ENCODE data around the gene PIK3AP1. TPM values are rescaled to one million over a fixed set of nuclear protein-coding genes. Genes with fewer than 3 reads are reported as not detected.

The PIK3AP1 gene
- total RNA-seq, 1 experiment from 2014 or later = 1.6 TPM

DNA sequence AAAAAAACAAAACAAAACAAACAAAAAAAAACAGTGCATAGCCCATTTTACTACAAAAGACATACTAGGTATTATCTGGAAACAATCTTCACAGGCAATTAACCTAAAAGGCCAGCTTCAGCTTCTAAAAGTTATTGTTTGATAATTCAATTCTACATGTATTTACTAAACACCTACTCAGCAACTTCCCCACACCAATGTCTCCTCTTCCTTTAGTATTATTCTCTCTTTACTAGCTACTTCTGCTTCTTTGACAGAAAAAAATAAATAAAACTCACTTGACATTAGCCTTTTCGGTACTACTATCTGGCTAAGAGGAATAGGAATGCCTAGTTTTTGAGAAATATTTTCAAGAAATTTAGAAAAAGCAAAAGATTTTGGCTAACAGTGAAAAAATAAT lies 136.3 kb downstream of the PIK3AP1 start:
- H3K4me1 Mint-ChIP-seq (ENCODE audit: low read depth, unreplicated experiment) = peaks cover 10% of the 10 kb centered on the region
- DNase-seq = no peak
- H3K9me3 Mint-ChIP-seq (ENCODE audit: unreplicated experiment) = no peaks in the 10 kb centered on the region
- Histone ChIP-seq H3K36me3 (ENCODE audit: control insufficient read depth, insufficient read depth, low read length) (no peaks in the 10 kb centered on the region), H3K4me3 (ENCODE audit: low read depth, low read length) (no peak overlapping the region), H3K4me1 (peaks cover 43% of the 10 kb centered on the region), H3K27me3 (replicated peaks; ENCODE audit: control insufficient read depth, insufficient read depth, low read length) (no peaks in the 10 kb centered on the region), H3K9me3 (no peaks in the 10 kb centered on the region)
- H3K27ac Mint-ChIP-seq (ENCODE audit: unreplicated experiment) = no peak overlapping the region
- BruUV-seq (replicated peaks) = no TSS peak
- ChIA-PET CTCF (no interaction called here), POLR2A (interaction anchor here (0.6 kb wide), 1 partner anchor 8 kb away, joined by 3 read pairs; no protein-coding TSS in a partner anchor)
- H3K36me3 Mint-ChIP-seq (ENCODE audit: insufficient read depth, unreplicated experiment) = peaks cover 18% of the 10 kb centered on the region
- H3K4me3 Mint-ChIP-seq (ENCODE audit: unreplicated experiment) = peak overlapping the region; percentile 7
- TF ChIP-seq, protein P1, sequence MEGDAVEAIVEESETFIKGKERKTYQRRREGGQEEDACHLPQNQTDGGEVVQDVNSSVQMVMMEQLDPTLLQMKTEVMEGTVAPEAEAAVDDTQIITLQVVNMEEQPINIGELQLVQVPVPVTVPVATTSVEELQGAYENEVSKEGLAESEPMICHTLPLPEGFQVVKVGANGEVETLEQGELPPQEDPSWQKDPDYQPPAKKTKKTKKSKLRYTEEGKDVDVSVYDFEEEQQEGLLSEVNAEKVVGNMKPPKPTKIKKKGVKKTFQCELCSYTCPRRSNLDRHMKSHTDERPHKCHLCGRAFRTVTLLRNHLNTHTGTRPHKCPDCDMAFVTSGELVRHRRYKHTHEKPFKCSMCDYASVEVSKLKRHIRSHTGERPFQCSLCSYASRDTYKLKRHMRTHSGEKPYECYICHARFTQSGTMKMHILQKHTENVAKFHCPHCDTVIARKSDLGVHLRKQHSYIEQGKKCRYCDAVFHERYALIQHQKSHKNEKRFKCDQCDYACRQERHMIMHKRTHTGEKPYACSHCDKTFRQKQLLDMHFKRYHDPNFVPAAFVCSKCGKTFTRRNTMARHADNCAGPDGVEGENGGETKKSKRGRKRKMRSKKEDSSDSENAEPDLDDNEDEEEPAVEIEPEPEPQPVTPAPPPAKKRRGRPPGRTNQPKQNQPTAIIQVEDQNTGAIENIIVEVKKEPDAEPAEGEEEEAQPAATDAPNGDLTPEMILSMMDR (IDR thresholded peaks at IDR 0.05; ENCODE audit: insufficient read depth in 1 of 2, low read depth in 1 of 2, low read length in 1 of 2, severe bottlenecking in 1 of 2, unreplicated experiment in 1 of 2) = no peak
- intact Hi-C loops (cut with micrococcal nuclease; ENCODE audit: unreplicated experiment) = no loop called here
- H3K27me3 Mint-ChIP-seq (ENCODE audit: insufficient read depth, unreplicated experiment) = no peaks in the 10 kb centered on the region

DNA sequence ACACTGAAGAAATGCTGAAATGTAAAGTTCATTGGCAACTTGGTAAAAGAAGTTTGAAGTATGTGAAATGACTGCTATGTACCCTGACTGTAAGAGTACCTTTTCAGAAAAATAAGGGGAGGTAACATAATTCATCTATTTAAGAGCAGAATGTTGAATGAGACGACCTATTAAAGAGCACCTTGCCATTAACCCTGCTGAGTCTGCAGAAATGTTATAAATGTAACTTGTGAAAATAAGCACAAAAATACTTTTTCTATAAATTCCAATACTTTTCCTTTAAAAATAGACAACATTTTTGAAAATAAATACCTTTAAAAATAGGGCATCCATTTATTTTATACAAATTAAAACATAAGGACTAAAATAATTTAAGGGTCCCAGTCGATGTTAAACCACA lies 141.2 kb downstream of the PIK3AP1 start:
- Mint-ChIP-seq H3K27ac (ENCODE audit: unreplicated experiment) (no peak overlapping the region), H3K4me3 (ENCODE audit: unreplicated experiment) (no peak overlapping the region), H3K36me3 (ENCODE audit: insufficient read depth, unreplicated experiment) (peaks cover 25% of the 10 kb centered on the region), H3K4me1 (ENCODE audit: low read depth, unreplicated experiment) (peaks cover 23% of the 10 kb centered on the region), H3K9me3 (ENCODE audit: unreplicated experiment) (no peaks in the 10 kb centered on the region), H3K27me3 (ENCODE audit: insufficient read depth, unreplicated experiment) (no peaks in the 10 kb centered on the region)
- POLR2A ChIA-PET = no interaction called here
- no peaks in the 10 kb centered on the region for H3K27me3 ChIP-seq (replicated peaks; ENCODE audit: control insufficient read depth, insufficient read depth, low read length)
- H3K4me1 ChIP-seq = peaks cover 25% of the 10 kb centered on the region; the same call in 1 of the 2 replicates
- H3K9me3 ChIP-seq = no peaks in the 10 kb centered on the region
- H3K36me3 ChIP-seq (ENCODE audit: control insufficient read depth, insufficient read depth, low read length) = no peaks in the 10 kb centered on the region; the same call in 1 of the 2 replicates
- TF ChIP-seq, protein P1 (IDR thresholded peaks at IDR 0.05; ENCODE audit: insufficient read depth in 1 of 2, low read depth in 1 of 2, low read length in 1 of 2, severe bottlenecking in 1 of 2, unreplicated experiment in 1 of 2) = no peak
- DNase-seq = no peak
- BruUV-seq (replicated peaks) = no TSS peak
- H3K4me3 ChIP-seq (ENCODE audit: low read depth, low read length) = no peak overlapping the region
- intact Hi-C loops (cut with micrococcal nuclease; ENCODE audit: unreplicated experiment) = no loop called here
- CTCF ChIA-PET = no interaction called here

DNA sequence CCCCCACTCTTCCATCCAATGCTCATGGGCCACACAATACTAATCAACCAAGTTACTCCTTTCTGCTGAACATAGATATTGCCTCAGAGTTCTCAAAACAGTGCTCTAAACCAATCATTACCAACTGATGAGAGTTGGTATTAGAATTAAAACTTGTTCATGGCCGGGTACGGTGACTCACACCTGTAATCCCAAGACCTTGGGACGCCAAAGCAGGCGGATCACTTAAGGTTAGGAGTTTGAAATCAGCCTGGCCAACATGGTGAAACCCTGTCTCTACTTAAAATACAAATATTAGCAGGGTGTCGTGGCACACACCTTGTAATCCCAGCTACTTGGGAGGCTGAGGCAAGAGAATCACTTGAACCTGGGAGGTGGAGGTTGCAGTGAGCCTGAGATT lies 141.7 kb downstream of the PIK3AP1 start:
- H3K27me3 Mint-ChIP-seq (ENCODE audit: insufficient read depth, unreplicated experiment) = no peaks in the 10 kb centered on the region
- POLR2A ChIA-PET = no interaction called here
- H3K9me3 Mint-ChIP-seq (ENCODE audit: unreplicated experiment) = no peaks in the 10 kb centered on the region
- intact Hi-C loops (cut with micrococcal nuclease; ENCODE audit: unreplicated experiment) = no loop called here
- CTCF ChIA-PET = no interaction called here
- Histone ChIP-seq H3K9me3 (no peaks in the 10 kb centered on the region), H3K4me3 (ENCODE audit: low read depth, low read length) (no peak overlapping the region), H3K4me1 (peaks cover 20% of the 10 kb centered on the region; the same call in 1 of the 2 replicates), H3K36me3 (ENCODE audit: control insufficient read depth, insufficient read depth, low read length) (no peaks in the 10 kb centered on the region; the same call in 1 of the 2 replicates), H3K27me3 (replicated peaks; ENCODE audit: control insufficient read depth, insufficient read depth, low read length) (no peaks in the 10 kb centered on the region)
- H3K36me3 Mint-ChIP-seq (ENCODE audit: insufficient read depth, unreplicated experiment) = peaks cover 28% of the 10 kb centered on the region
- BruUV-seq (replicated peaks) = no TSS peak
- H3K4me1 Mint-ChIP-seq (ENCODE audit: low read depth, unreplicated experiment) = peaks cover 23% of the 10 kb centered on the region
- TF ChIP-seq, protein P1 (IDR thresholded peaks at IDR 0.05; ENCODE audit: insufficient read depth in 1 of 2, low read depth in 1 of 2, low read length in 1 of 2, severe bottlenecking in 1 of 2, unreplicated experiment in 1 of 2) = no peak
- DNase-seq = no peak
- H3K27ac Mint-ChIP-seq (ENCODE audit: unreplicated experiment) = no peak overlapping the region
- no peak overlapping the region for H3K4me3 Mint-ChIP-seq (ENCODE audit: unreplicated experiment)

All from Caco-2 (cell line).